NCI-H2171 (cell line): ENCODE results near the gene PMPCB.
"Not testable (repeated sequence)": the region's sequence is repeated elsewhere in the genome, so short reads cannot be mapped to it uniquely, and the experiment has no call there.

Source experiments
- DNase-seq: peaks from one replicate; lab custom pipeline; 2025; lab: John Stamatoyannopoulos, UW

PMPCB gene

GRCh38 chr7:103296901-103297836 is at the start of gene PMPCB:
Gene PMPCB, plus strand, starts transcription at chr7:103297435. Its CDS starts 25 bp downstream, at chr7:103297460.
- peak; percentile 83 for DNase-seq

GRCh38 chr7:103253699-103254506 is 43.3 kb upstream of the PMPCB start:
- not testable (repeated sequence) for DNase-seq

GRCh38 chr7:103264054-103264453 is 33.2 kb upstream of the PMPCB start:
- not testable (repeated sequence) for DNase-seq

- not testable (repeated sequence) for DNase-seq
These were observed 31.0 kb upstream of the PMPCB start for GRCh38 chr7:103266229-103266628.

GRCh38 chr7:103273374-103273773 is 23.9 kb upstream of the PMPCB start:
- DNase-seq, result not testable (repeated sequence)

GRCh38 chr7:103274867-103275266 is 22.4 kb upstream of the PMPCB start:
- DNase-seq, result not testable (repeated sequence)

GRCh38 chr7:103278195-103278594 is 19.0 kb upstream of the PMPCB start:
- not testable (repeated sequence) for DNase-seq

- DNase-seq, result peak; percentile 26
These were observed 17.6 kb upstream of the PMPCB start for GRCh38 chr7:103279636-103279962.

- peak; percentile 73 for DNase-seq
These were observed 17.1 kb upstream of the PMPCB start for GRCh38 chr7:103279963-103280802.

- DNase-seq, result not testable (repeated sequence)
These were observed 16.5 kb upstream of the PMPCB start for GRCh38 chr7:103280803-103281155.

- DNase-seq, result not testable (repeated sequence)
These were observed 14.3 kb upstream of the PMPCB start for GRCh38 chr7:103282802-103283427.

GRCh38 chr7:103292122-103292521 is 5.1 kb upstream of the PMPCB start:
- DNase-seq, result no peak

GRCh38 chr7:103293526-103293925 is 3.7 kb upstream of the PMPCB start:
- no peak for DNase-seq

GRCh38 chr7:103297837-103298179 is 573 bp downstream of the PMPCB start:
- DNase-seq, result no peak

- DNase-seq, result no peak
These were observed 2.4 kb downstream of the PMPCB start for GRCh38 chr7:103299660-103300059.

GRCh38 chr7:103301441-103301840 is 4.2 kb downstream of the PMPCB start:
- DNase-seq, result no peak

GRCh38 chr7:103307503-103308231 is 10.4 kb downstream of the PMPCB start:
- no peak for DNase-seq

GRCh38 chr7:103314852-103315251 is 17.6 kb downstream of the PMPCB start:
- DNase-seq, result no peak

GRCh38 chr7:103316380-103316941 is 19.2 kb downstream of the PMPCB start:
- no peak for DNase-seq

GRCh38 chr7:103317009-103317408 is 19.8 kb downstream of the PMPCB start:
- no peak for DNase-seq

- no peak for DNase-seq
These were observed 28.5 kb downstream of the PMPCB start for GRCh38 chr7:103325744-103326143.
